GM23248 (cell line): Measurements from ENCODE around the gene IPP. TPM values are rescaled to one million over a fixed set of nuclear protein-coding genes. Genes with fewer than 3 reads are reported as not detected.
"Not testable (repeated sequence)": the region's sequence is repeated elsewhere in the genome, so short reads cannot be mapped to it uniquely, and the experiment has no call there.

Experiments
- DNase-seq: peaks from one replicate; pipeline ENCODE4 v3.0.0-alpha.2; 2015
- H2AFZ ChIP-seq: fragments of 200-600 bp; sonication (generic); 2 replicates; pipeline ENCODE4 v1.6.1; 2016; ENCODE audit warnings: antibody characterized with exemption
- H3F3A ChIP-seq: fragments of 200-600 bp; sonication (generic); 2 replicates; pipeline ENCODE4 v1.6.1; 2016; ENCODE audit warnings: mild to moderate bottlenecking, antibody characterized with exemption, mixed run types; ENCODE audit not compliant: insufficient read depth
- H3K27ac ChIP-seq: fragments of 200-600 bp; sonication (generic); 2 replicates; pipeline ENCODE4 v1.5.1; 2016; ENCODE audit warnings: mild to moderate bottlenecking
- H3K27me3 ChIP-seq: fragments of 200-600 bp; sonication (generic); replicated peaks from 2 replicates; pipeline ENCODE4 v1.6.1; 2016; ENCODE audit warnings: mild to moderate bottlenecking; ENCODE audit not compliant: insufficient read depth
- H3K36me3 ChIP-seq: fragments of 200-600 bp; sonication (generic); 2 replicates; pipeline ENCODE4 v1.6.1; 2016; ENCODE audit warnings: low read depth, mild to moderate bottlenecking
- H3K4me1 ChIP-seq: fragments of 200-600 bp; sonication (generic); 2 replicates; pipeline ENCODE4 v1.6.1; 2016; ENCODE audit warnings: mild to moderate bottlenecking; ENCODE audit not compliant: insufficient read depth
- H3K4me2 ChIP-seq: fragments of 200-600 bp; sonication (generic); one replicate; pipeline ENCODE4 v1.6.1; 2016; ENCODE audit warnings: mild to moderate bottlenecking; ENCODE audit not compliant: unreplicated experiment
- H3K4me3 ChIP-seq: fragments of 200-600 bp; sonication (generic); 2 replicates; pipeline ENCODE4 v1.5.1; 2016; ENCODE audit warnings: mild to moderate bottlenecking
- H3K79me2 ChIP-seq: fragments of 200-600 bp; sonication (generic); 2 replicates; pipeline ENCODE4 v1.6.1; 2016; ENCODE audit warnings: mild to moderate bottlenecking; ENCODE audit not compliant: insufficient read depth
- H3K9ac ChIP-seq: fragments of 200-600 bp; sonication (generic); 2 replicates; pipeline ENCODE4 v1.6.1; 2016; ENCODE audit warnings: mild to moderate bottlenecking
- H3K9me2 ChIP-seq: fragments of 200-600 bp; sonication (generic); 2 replicates; pipeline ENCODE4 v1.6.1; 2016; ENCODE audit warnings: mixed run types, mild to moderate bottlenecking, moderate library complexity; ENCODE audit not compliant: insufficient read depth
- H3K9me3 ChIP-seq: fragments of 200-600 bp; sonication (generic); one replicate; pipeline ENCODE4 v1.6.1; 2017; ENCODE audit warnings: low read depth
- H4K20me1 ChIP-seq: fragments of 200-600 bp; sonication (generic); 2 replicates; pipeline ENCODE4 v1.6.0; 2016; ENCODE audit not compliant: insufficient read depth
- EZH2 ChIP-seq: fragments of 200-600 bp; sonication (generic); IDR thresholded peaks from 2 replicates; pipeline ENCODE4 v1.6.1; 2018; ENCODE audit warnings: antibody characterized with exemption, mild to moderate bottlenecking; ENCODE audit not compliant: insufficient read depth, poor library complexity, severe bottlenecking
- EZH2phosphoT487 ChIP-seq: fragments of 200-600 bp; sonication (generic); IDR thresholded peaks from 2 replicates; pipeline ENCODE4 v1.6.1; 2018; ENCODE audit warnings: antibody characterized with exemption, moderate library complexity, mild to moderate bottlenecking, low read depth; ENCODE audit not compliant: insufficient read depth
- WGBS, 2 experiments: methylation state at CpG; one replicate each; pipeline ENCODE4 v1.1.6; 2015 to 2017; ENCODE audit warnings: low lambda C conversion rate in 2 of 2, low coverage in 1 of 2; ENCODE audit errors: missing lambda C conversion rate in 2 of 2; 5-methylcytosine and 5-hydroxymethylcytosine counted together
- in situ Hi-C: fragments of 300-500 bp; cut with MboI; formaldehyde crosslinking; loops from 2 replicates; pipeline ENCODE4 v1.15.0; 2020
- polyA plus RNA-seq: library from polyadenylated mRNA; unstranded; fragments of >200 nt; fragmentation: Nextera tagmentation; extraction: Ambion mirVana; gene quantifications from 2 replicates; pipeline ENCODE4 v1.2.1, GENCODE V29; 2016
- total RNA-seq: library from RNA; depleted of rRNA; stranded (reverse); fragments of >200 nt; shearing (Covaris generic); gene quantifications from 2 replicates; pipeline ENCODE4 v1.2.3, GENCODE V29; 2014

Gene IPP
- total and polyA plus RNA-seq, 2 experiments from 2014 or later, result 17.0 to 19.3 TPM

- H3K79me2 ChIP-seq, result no peaks in the 10 kb centered on the region
- DNase-seq, result peak; percentile 18
Observed at GRCh38 chr1:45723248-45723930, 27.1 kb downstream of the IPP start.

DNA sequence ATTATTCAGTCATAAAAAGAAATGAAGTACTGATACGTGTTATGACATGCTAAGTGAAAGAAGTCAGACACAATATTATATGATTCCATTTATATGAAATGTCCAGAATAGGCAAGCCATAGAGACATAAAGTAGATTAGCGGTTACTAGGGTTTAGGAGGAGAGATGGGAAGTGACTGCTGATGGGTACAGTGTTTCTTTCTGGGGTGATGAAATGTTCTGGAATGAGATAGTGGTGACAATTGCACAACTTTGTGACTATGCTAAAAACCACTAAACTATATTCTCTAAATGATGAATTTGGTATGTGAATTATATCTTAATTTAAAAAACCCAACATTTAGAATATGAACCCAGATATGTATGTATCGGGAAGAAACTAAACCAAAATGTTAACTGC, 27.6 kb downstream of the IPP start:
- 71% methylated on average over 3 of the region's 3 CpGs for WGBS, 2 experiments
- H4K20me1 ChIP-seq, result no peaks in the 10 kb centered on the region
- H3K4me3 ChIP-seq, result no peak overlapping the region
- TF ChIP-seq EZH2 (no peak), EZH2phosphoT487 (0 out of 2 replicates have a peak, but pooled peaks have one; percentile 61)
- H2AFZ ChIP-seq, result no peak overlapping the region
- peak; percentile 59 for DNase-seq
- peak overlapping the region; percentile 8 for H3K4me2 ChIP-seq
- in situ Hi-C loops, result no loop called here
- no peaks in the 10 kb centered on the region for H3K79me2 ChIP-seq
- no peaks in the 10 kb centered on the region for H3K27me3 ChIP-seq
- no peaks in the 10 kb centered on the region for H3K9me2 ChIP-seq
- peaks cover 20% of the 10 kb centered on the region for H3F3A ChIP-seq
- no peaks in the 10 kb centered on the region for H3K9me3 ChIP-seq
- no peak overlapping the region for H3K9ac ChIP-seq
- no peaks in the 10 kb centered on the region for H3K36me3 ChIP-seq
- peak overlapping the region; percentile 30; the same call in 1 of the 2 replicates for H3K27ac ChIP-seq
- peaks cover 23% of the 10 kb centered on the region for H3K4me1 ChIP-seq

More at GRCh38 chr1:45723248-45723930, 27.1 kb downstream of the IPP start:
- Histone ChIP-seq H3K27ac (no peak overlapping the region), H3K36me3 (no peaks in the 10 kb centered on the region), H3K27me3 (no peaks in the 10 kb centered on the region), H3K9me3 (no peaks in the 10 kb centered on the region), H3K4me3 (no peak overlapping the region), H3K4me2 (peak overlapping the region; percentile 8), H4K20me1 (no peaks in the 10 kb centered on the region), H3K9ac (no peak overlapping the region), H2AFZ (no peak overlapping the region), H3K4me1 (peaks cover 23% of the 10 kb centered on the region), H3K9me2 (no peaks in the 10 kb centered on the region), H3F3A (peaks cover 20% of the 10 kb centered on the region)
- in situ Hi-C loops, result no loop called here
- TF ChIP-seq EZH2phosphoT487 (no peak), EZH2 (no peak)

DNA sequence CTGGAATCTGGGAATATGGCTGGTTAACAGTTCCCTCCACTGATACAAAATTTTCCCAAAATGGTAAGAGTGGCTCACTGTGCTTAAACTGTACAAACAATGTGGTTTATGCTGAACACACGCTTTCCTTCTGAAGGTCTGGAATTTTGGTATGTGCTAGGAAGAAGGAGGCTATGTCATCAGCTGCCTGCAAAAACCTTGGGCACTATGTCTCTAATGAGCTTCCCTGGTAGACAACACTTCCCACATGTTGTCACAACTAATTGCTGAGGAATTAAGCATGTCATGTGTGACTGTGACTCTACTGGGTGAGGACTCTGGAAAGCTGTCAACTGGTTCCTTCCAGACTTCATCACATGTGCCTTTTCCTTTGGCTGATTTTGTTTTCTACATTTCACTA, 29.2 kb downstream of the IPP start:
- peak; percentile 57 for DNase-seq
- H3F3A ChIP-seq, result peaks cover 20% of the 10 kb centered on the region
- H3K27ac ChIP-seq, result peak overlapping the region; percentile 49
- H3K36me3 ChIP-seq, result no peaks in the 10 kb centered on the region; the same call in 1 of the 2 replicates
- 15 to 38% methylated on average over 1 of the region's 1 CpG for WGBS, 2 experiments
- H2AFZ ChIP-seq, result peak overlapping the region; percentile 53; the same call in 1 of the 2 replicates
- TF ChIP-seq EZH2 (no peak), EZH2phosphoT487 (no peak)
- H4K20me1 ChIP-seq, result no peaks in the 10 kb centered on the region
- no peaks in the 10 kb centered on the region for H3K9me2 ChIP-seq
- no peaks in the 10 kb centered on the region for H3K79me2 ChIP-seq
- no peaks in the 10 kb centered on the region for H3K9me3 ChIP-seq
- H3K4me3 ChIP-seq, result no peak overlapping the region
- no peak overlapping the region for H3K9ac ChIP-seq
- H3K4me1 ChIP-seq, result peaks cover 30% of the 10 kb centered on the region
- in situ Hi-C loops, result no loop called here
- peak overlapping the region; percentile 35 for H3K4me2 ChIP-seq
- H3K27me3 ChIP-seq, result no peaks in the 10 kb centered on the region

DNA sequence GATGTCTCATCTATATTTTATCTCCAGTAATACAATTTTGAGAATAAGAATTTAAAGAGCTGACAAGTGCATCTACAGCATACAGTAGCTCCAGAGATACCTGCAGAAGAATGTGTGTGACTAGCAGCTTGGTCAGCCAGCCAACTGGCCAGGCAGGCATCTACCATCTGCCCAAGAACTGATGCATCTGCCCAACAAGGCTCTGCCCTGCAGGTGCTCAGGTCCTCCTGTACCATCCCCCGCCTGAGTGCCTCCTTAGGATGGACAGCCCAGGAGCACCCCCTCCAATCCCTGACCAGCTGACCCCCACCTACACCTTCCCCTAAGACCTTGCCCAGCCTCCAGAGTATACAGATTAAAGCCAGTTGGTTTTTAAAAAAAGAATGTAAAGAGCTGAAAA, 32.2 kb downstream of the IPP start:
- in situ Hi-C loops, result no loop called here
- WGBS, 2 experiments, result 100% methylated on average over 1 of the region's 1 CpG
- H3K9me2 ChIP-seq, result no peaks in the 10 kb centered on the region
- H3F3A ChIP-seq, result peaks cover 20% of the 10 kb centered on the region
- DNase-seq, result no peak
- H3K36me3 ChIP-seq, result peaks cover 6% of the 10 kb centered on the region
- H3K9me3 ChIP-seq, result no peaks in the 10 kb centered on the region
- no peaks in the 10 kb centered on the region for H3K27me3 ChIP-seq
- no peak overlapping the region for H3K4me2 ChIP-seq
- H3K4me3 ChIP-seq, result no peak overlapping the region
- H3K27ac ChIP-seq, result no peak overlapping the region
- no peaks in the 10 kb centered on the region for H4K20me1 ChIP-seq
- peaks cover 27% of the 10 kb centered on the region for H3K4me1 ChIP-seq
- no peak overlapping the region for H3K9ac ChIP-seq
- H2AFZ ChIP-seq, result no peak overlapping the region
- no peaks in the 10 kb centered on the region for H3K79me2 ChIP-seq
- TF ChIP-seq EZH2phosphoT487, result no peak
- no peak for TF ChIP-seq EZH2

DNA sequence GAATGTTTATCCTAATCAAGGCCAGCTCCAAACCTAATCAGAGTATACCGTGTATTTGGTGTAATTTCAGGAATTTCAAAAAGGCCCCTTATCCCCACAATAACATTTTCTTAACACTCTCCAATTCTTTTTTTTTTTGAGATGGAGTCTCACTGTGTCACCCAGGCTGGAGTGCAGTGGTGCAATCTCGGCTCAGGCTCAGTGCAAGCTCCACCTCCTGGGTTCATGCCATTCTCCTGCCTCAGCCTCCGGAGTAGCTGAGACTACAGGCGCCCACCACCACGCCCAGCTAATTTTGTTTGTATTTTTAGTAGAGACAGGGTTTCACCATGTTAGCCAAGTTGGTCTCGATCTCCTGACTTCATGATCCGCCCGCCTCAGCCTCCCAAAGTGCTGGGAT, 33.1 kb downstream of the IPP start:
- H3K4me2 ChIP-seq, in situ Hi-C loops, H3K27me3 ChIP-seq, H3K79me2 ChIP-seq, H3K36me3 ChIP-seq, H2AFZ ChIP-seq, H3K9me3 ChIP-seq, H3K27ac ChIP-seq, H4K20me1 ChIP-seq, H3K4me3 ChIP-seq, H3K9ac ChIP-seq, H3K9me2 ChIP-seq: not testable (repeated sequence)
- peaks cover 19% of the 10 kb centered on the region for H3K4me1 ChIP-seq
- peak; percentile 43 for DNase-seq
- H3F3A ChIP-seq, result peaks cover 14% of the 10 kb centered on the region
- WGBS, 2 experiments, result 46 to 51% methylated on average over 8 of the region's 8 CpGs
